ENCODE results near the gene NCOA1.
A peak's percentile ranks its signal among the peaks of the same experiment; 100 is the strongest.

Gene NCOA1

GRCh38 chr2:24806661-24807036 lies 315.6 kb downstream of the NCOA1 start:
- no peak for FAIRE-seq

- FAIRE-seq: peak; percentile 69
These were observed 318.4 kb downstream of the NCOA1 start for GRCh38 chr2:24809316-24810007.

DNA sequence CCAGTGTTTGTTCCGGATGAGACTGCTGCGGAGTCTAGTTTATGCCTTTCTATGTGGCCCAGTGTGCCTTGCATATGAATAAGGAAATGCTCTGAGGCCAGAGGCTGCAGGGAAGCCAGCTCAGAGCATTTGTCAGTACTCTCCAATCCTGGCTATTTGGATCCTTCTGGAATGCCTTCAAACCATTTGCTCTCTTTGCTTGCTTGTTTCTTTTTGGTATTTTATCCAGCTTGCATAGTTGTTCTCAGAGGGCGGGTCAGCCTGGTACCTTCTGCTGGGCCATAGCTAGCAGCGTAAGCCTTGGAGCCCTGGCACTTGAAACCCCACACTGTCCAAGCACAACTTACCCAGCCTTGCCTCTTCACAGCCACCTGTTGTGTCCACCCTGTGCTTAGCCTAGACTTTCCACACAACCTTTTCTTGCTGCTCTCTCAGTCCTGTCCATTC lies 322.7 kb downstream of the NCOA1 start:
- FAIRE-seq: no peak

- FAIRE-seq: no peak
These were observed 323.5 kb downstream of the NCOA1 start for GRCh38 chr2:24814516-24814915.

- no peak for FAIRE-seq
These were observed 324.1 kb downstream of the NCOA1 start for GRCh38 chr2:24815171-24815570.

DNA sequence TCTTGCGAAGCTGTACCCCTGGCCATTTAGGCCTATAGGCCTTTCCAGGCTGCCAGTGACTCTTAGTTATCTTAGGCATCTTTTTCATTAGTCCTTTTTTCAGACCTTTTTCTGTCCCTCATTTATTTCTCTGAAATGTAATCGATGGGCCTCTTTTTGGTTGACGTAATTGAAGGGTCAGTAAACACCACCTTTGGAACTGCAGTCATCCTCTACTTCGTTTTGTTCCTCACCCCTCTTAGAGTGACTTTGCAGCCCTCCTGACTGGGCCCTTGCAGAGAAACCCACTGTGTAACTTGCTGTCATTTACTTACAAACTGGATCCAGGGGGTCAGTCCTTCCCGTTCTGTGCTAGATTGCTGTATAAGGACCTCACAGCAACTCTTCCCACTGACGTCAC lies 325.4 kb downstream of the NCOA1 start:
- FAIRE-seq: no peak

- FAIRE-seq: no peak
These were observed 325.8 kb downstream of the NCOA1 start for GRCh38 chr2:24816884-24817283.

DNA sequence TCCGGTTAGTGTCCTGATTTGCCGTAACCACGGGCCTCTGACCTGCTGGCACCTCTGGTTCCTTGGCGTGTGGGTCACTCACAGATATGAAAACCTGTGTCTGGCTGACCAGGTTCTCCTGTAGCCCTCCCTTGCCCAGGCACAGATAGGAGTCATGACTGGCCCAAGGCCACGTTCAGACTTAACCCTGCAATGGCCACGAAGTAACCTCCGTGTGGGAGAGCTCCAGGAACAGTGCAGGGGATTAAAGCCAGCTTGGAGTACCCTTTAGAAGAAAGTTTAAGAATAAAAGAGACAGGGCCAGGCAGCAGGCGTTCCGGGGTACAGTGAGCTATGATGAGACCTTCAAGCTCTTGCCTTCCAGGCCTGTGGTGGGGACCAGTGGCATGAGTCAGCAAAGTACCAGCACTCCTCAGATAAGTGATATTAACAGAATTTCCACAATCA lies 327.7 kb downstream of the NCOA1 start:
- no peak for FAIRE-seq

DNA sequence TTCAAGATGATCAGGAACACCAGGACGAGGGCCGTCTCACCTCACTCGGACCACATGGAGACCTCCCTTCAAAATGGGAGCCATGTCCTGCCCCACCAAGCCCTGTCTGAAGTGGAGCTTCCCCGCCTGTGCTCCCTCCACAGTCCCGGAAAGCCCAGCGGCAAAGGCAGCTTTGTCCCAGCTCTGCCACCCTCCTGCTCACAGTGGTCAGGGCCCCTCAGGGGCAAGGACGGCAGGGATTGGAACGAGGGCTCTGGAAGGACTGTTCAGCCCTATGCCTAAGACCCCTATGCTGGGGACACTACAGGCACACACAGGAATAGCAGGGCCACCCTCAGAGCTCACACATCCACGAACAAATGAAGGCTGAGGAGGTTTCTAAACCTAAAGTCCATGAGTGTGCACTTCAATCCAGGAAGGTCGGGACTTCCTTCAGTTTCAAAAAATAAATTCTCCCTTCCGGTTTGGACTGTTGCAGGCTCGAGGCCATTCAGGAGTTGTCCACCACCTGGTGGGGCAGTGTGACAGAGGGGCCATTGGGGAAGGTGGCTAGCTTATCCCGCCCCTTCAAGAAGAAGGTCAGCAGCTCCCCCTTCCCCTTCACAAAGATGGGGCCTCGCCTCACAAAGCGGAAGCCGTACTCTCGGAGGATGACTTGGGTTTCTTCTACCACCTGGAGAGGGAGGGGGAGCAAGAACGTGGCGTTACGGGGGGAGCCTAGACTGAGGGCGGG lies 328.6 kb downstream of the NCOA1 start:
- no peak for FAIRE-seq

GRCh38 chr2:24820175-24820513 lies 329.1 kb downstream of the NCOA1 start:
- no peak for FAIRE-seq

Measured in G401.6 (cell line).